Measurements from ENCODE around the gene MAT1A. TPM values are rescaled to one million over a fixed set of nuclear protein-coding genes. Genes with fewer than 3 reads are reported as not detected.
"Not testable (repeated sequence)": the region's sequence is repeated elsewhere in the genome, so short reads cannot be mapped to it uniquely, and the experiment has no call there.

The MAT1A gene
- total RNA-seq, 1 donor from 2014 or later, result not detected

- no peaks in the 10 kb centered on the region for H3K9me3 ChIP-seq (ENCODE audit: control insufficient read depth in 3 of 3, low read length in 3 of 3)
- no peak overlapping the region for H3K9ac ChIP-seq (ENCODE audit: low read depth in 1 of 3, low read length in 3 of 3)
- no peaks in the 10 kb centered on the region for H3K36me3 ChIP-seq (ENCODE audit: control insufficient read depth in 3 of 3, insufficient read depth in 3 of 3, low read length in 3 of 3)
- H3K4me3 ChIP-seq (ENCODE audit: low read length in 3 of 3), result no peak overlapping the region
- H3K27me3 ChIP-seq (ENCODE audit: control insufficient read depth in 3 of 3, insufficient read depth in 3 of 3, low read length in 3 of 3), result peaks cover 0 to 4% (median 0%) of the 10 kb centered on the region in 3 donors
- peaks cover 0 to 8% (median 0%) of the 10 kb centered on the region in 3 donors for H3K4me1 ChIP-seq (ENCODE audit: control insufficient read depth in 3 of 3, insufficient read depth in 3 of 3, low read length in 3 of 3)
- no peak overlapping the region for H3K27ac ChIP-seq (ENCODE audit: low read depth, low read length)
These were observed 21.2 kb downstream of the MAT1A start for GRCh38 chr10:80268266-80268665.

GRCh38 chr10:80266513-80266863, 23.0 kb downstream of the MAT1A start:
- no peak overlapping the region for H3K4me3 ChIP-seq (ENCODE audit: low read length in 3 of 3)
- no peak overlapping the region for H3K27ac ChIP-seq (ENCODE audit: low read depth, low read length)
- H3K27me3 ChIP-seq (ENCODE audit: control insufficient read depth in 3 of 3, insufficient read depth in 3 of 3, low read length in 3 of 3), result peaks cover 0 to 4% (median 0%) of the 10 kb centered on the region in 3 donors
- H3K4me1 ChIP-seq (ENCODE audit: control insufficient read depth in 3 of 3, insufficient read depth in 3 of 3, low read length in 3 of 3), result peaks cover 0 to 3% (median 0%) of the 10 kb centered on the region in 3 donors
- H3K9ac ChIP-seq (ENCODE audit: low read depth in 1 of 3, low read length in 3 of 3), result no peak overlapping the region
- no peaks in the 10 kb centered on the region for H3K9me3 ChIP-seq (ENCODE audit: control insufficient read depth in 3 of 3, low read length in 3 of 3)
- H3K36me3 ChIP-seq (ENCODE audit: control insufficient read depth in 3 of 3, insufficient read depth in 3 of 3, low read length in 3 of 3), result no peaks in the 10 kb centered on the region

- H3K27me3 ChIP-seq (ENCODE audit: control insufficient read depth in 3 of 3, insufficient read depth in 3 of 3, low read length in 3 of 3), result peaks cover 0 to 4% (median 0%) of the 10 kb centered on the region in 3 donors
- H3K27ac ChIP-seq (ENCODE audit: low read depth, low read length), result no peak overlapping the region
- no peaks in the 10 kb centered on the region for H3K36me3 ChIP-seq (ENCODE audit: control insufficient read depth in 3 of 3, insufficient read depth in 3 of 3, low read length in 3 of 3)
- no peak overlapping the region for H3K9ac ChIP-seq (ENCODE audit: low read depth in 1 of 3, low read length in 3 of 3)
- H3K4me1 ChIP-seq (ENCODE audit: control insufficient read depth in 3 of 3, insufficient read depth in 3 of 3, low read length in 3 of 3), result peaks cover 0 to 3% (median 0%) of the 10 kb centered on the region in 3 donors
- no peak overlapping the region for H3K4me3 ChIP-seq (ENCODE audit: low read length in 3 of 3)
- no peaks in the 10 kb centered on the region for H3K9me3 ChIP-seq (ENCODE audit: control insufficient read depth in 3 of 3, low read length in 3 of 3)
These were observed 23.5 kb downstream of the MAT1A start for GRCh38 chr10:80265740-80266512.

GRCh38 chr10:80264081-80265056, 25.1 kb downstream of the MAT1A start:
- Histone ChIP-seq H3K4me3 (ENCODE audit: low read length in 3 of 3) (no peak overlapping the region), H3K27me3 (ENCODE audit: control insufficient read depth in 3 of 3, insufficient read depth in 3 of 3, low read length in 3 of 3) (peaks cover 0 to 4% (median 0%) of the 10 kb centered on the region in 3 donors), H3K9ac (ENCODE audit: low read depth in 1 of 3, low read length in 3 of 3) (no peak overlapping the region), H3K9me3 (ENCODE audit: control insufficient read depth in 3 of 3, low read length in 3 of 3) (no peaks in the 10 kb centered on the region), H3K27ac (ENCODE audit: low read depth, low read length) (no peak overlapping the region), H3K36me3 (ENCODE audit: control insufficient read depth in 3 of 3, insufficient read depth in 3 of 3, low read length in 3 of 3) (no peaks in the 10 kb centered on the region), H3K4me1 (ENCODE audit: control insufficient read depth in 3 of 3, insufficient read depth in 3 of 3, low read length in 3 of 3) (peaks cover 0 to 2% (median 0%) of the 10 kb centered on the region in 3 donors)

GRCh38 chr10:80261316-80262030, 28.0 kb downstream of the MAT1A start:
- peaks cover 0 to 4% (median 0%) of the 10 kb centered on the region in 3 donors for H3K27me3 ChIP-seq (ENCODE audit: control insufficient read depth in 3 of 3, insufficient read depth in 3 of 3, low read length in 3 of 3)
- no peaks in the 10 kb centered on the region for H3K9me3 ChIP-seq (ENCODE audit: control insufficient read depth in 3 of 3, low read length in 3 of 3)
- no peaks in the 10 kb centered on the region for H3K4me1 ChIP-seq (ENCODE audit: control insufficient read depth in 3 of 3, insufficient read depth in 3 of 3, low read length in 3 of 3)
- H3K9ac ChIP-seq (ENCODE audit: low read depth in 1 of 3, low read length in 3 of 3), result no peak overlapping the region
- no peak overlapping the region for H3K27ac ChIP-seq (ENCODE audit: low read depth, low read length)
- H3K4me3 ChIP-seq (ENCODE audit: low read length in 3 of 3), result no peak overlapping the region
- H3K36me3 ChIP-seq (ENCODE audit: control insufficient read depth in 3 of 3, insufficient read depth in 3 of 3, low read length in 3 of 3), result no peaks in the 10 kb centered on the region

- H3K4me1 ChIP-seq (ENCODE audit: control insufficient read depth in 3 of 3, insufficient read depth in 3 of 3, low read length in 3 of 3), result no peaks in the 10 kb centered on the region
- H3K36me3 ChIP-seq (ENCODE audit: control insufficient read depth in 3 of 3, insufficient read depth in 3 of 3, low read length in 3 of 3), result no peaks in the 10 kb centered on the region
- H3K9ac ChIP-seq (ENCODE audit: low read depth in 1 of 3, low read length in 3 of 3), result no peak overlapping the region
- H3K27ac ChIP-seq (ENCODE audit: low read depth, low read length), result no peak overlapping the region
- no peaks in the 10 kb centered on the region for H3K9me3 ChIP-seq (ENCODE audit: control insufficient read depth in 3 of 3, low read length in 3 of 3)
- H3K27me3 ChIP-seq (ENCODE audit: control insufficient read depth in 3 of 3, insufficient read depth in 3 of 3, low read length in 3 of 3), result peaks cover 0 to 4% (median 0%) of the 10 kb centered on the region in 3 donors
- no peak overlapping the region for H3K4me3 ChIP-seq (ENCODE audit: low read length in 3 of 3)
These were observed 28.9 kb downstream of the MAT1A start for GRCh38 chr10:80260295-80261243.

GRCh38 chr10:80259405-80259871, 30.0 kb downstream of the MAT1A start:
- H3K4me3 ChIP-seq (ENCODE audit: low read length in 3 of 3), result no peak overlapping the region
- no peaks in the 10 kb centered on the region for H3K36me3 ChIP-seq (ENCODE audit: control insufficient read depth in 3 of 3, insufficient read depth in 3 of 3, low read length in 3 of 3)
- no peaks in the 10 kb centered on the region for H3K4me1 ChIP-seq (ENCODE audit: control insufficient read depth in 3 of 3, insufficient read depth in 3 of 3, low read length in 3 of 3)
- H3K9me3 ChIP-seq (ENCODE audit: control insufficient read depth in 3 of 3, low read length in 3 of 3), result no peaks in the 10 kb centered on the region
- peaks cover 0 to 4% (median 0%) of the 10 kb centered on the region in 3 donors for H3K27me3 ChIP-seq (ENCODE audit: control insufficient read depth in 3 of 3, insufficient read depth in 3 of 3, low read length in 3 of 3)
- no peak overlapping the region for H3K27ac ChIP-seq (ENCODE audit: low read depth, low read length)
- no peak overlapping the region for H3K9ac ChIP-seq (ENCODE audit: low read depth in 1 of 3, low read length in 3 of 3)

- H3K27ac ChIP-seq (ENCODE audit: low read depth, low read length); H3K9me3 ChIP-seq (ENCODE audit: control insufficient read depth in 3 of 3, low read length in 3 of 3); H3K4me3 ChIP-seq (ENCODE audit: low read length in 3 of 3): not testable (repeated sequence)
These were observed 32.7 kb downstream of the MAT1A start for GRCh38 chr10:80256798-80257197.

GRCh38 chr10:80254726-80255125, 34.7 kb downstream of the MAT1A start:
- not testable (repeated sequence) for H3K4me3 ChIP-seq (ENCODE audit: low read length in 3 of 3); H3K9ac ChIP-seq (ENCODE audit: low read depth in 1 of 3, low read length in 3 of 3); H3K9me3 ChIP-seq (ENCODE audit: control insufficient read depth in 3 of 3, low read length in 3 of 3); H3K27me3 ChIP-seq (ENCODE audit: control insufficient read depth in 3 of 3, insufficient read depth in 3 of 3, low read length in 3 of 3); H3K4me1 ChIP-seq (ENCODE audit: control insufficient read depth in 3 of 3, insufficient read depth in 3 of 3, low read length in 3 of 3); H3K36me3 ChIP-seq (ENCODE audit: control insufficient read depth in 3 of 3, insufficient read depth in 3 of 3, low read length in 3 of 3); H3K27ac ChIP-seq (ENCODE audit: low read depth, low read length)

More at GRCh38 chr10:80256798-80257197, 32.7 kb downstream of the MAT1A start:
- not testable (repeated sequence) for H3K9ac ChIP-seq (ENCODE audit: low read depth in 1 of 3, low read length in 3 of 3); H3K36me3 ChIP-seq (ENCODE audit: control insufficient read depth in 3 of 3, insufficient read depth in 3 of 3, low read length in 3 of 3); H3K27me3 ChIP-seq (ENCODE audit: control insufficient read depth in 3 of 3, insufficient read depth in 3 of 3, low read length in 3 of 3); H3K4me1 ChIP-seq (ENCODE audit: control insufficient read depth in 3 of 3, insufficient read depth in 3 of 3, low read length in 3 of 3)
